HG03354 (cell line): ENCODE results near the gene VIPR1.

ENCODE experiments used
- ATAC-seq: cut with Tn5 transposase; IDR thresholded peaks from one replicate; pipeline ENCODE4 v1.9.1; 2021; ENCODE audit warnings: mild to moderate bottlenecking; ENCODE audit not compliant: unreplicated experiment, poor library complexity, severe bottlenecking

Gene VIPR1

GRCh38 chr3:42493126-42493797, 9.2 kb upstream of the VIPR1 start:
- ATAC-seq: no peak

DNA sequence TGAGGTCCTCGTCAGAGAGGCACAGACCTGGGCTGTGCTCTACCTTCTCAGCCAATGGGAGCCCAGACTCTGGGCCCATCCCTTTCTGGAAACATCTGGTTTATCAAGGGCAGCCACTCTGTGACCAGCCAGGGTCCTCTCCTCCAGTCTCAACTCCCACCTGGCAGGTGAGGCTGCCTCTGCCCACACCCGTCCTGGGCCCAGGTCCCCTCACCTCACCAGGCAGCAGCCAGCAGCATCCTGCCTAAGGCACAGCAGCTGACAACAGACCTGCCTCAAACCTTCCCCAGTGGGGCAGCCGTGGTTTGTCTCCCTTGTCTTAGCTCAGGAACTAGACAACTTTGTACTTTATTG, 8.7 kb upstream of the VIPR1 start:
- no peak for ATAC-seq

DNA sequence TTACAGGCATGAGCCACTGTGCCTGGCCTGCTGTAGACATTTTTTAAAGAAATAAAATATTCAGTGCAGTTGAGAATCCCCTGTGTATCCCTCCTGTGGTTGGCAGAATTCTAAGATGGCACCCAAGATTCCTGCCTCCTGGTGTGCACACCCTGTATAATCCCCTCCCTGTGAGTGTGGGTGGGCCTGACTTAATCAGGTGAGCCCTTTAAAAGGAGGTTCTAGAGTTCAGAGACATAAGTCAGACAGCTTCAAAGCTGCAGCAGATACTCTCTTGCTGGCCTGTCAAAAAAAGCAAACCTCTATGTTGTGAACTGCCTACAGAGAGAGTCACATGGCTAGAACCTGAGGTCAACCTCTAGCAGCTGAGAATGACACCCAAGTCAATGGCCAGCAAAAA, 7.0 kb upstream of the VIPR1 start:
- ATAC-seq: no peak

- no peak for ATAC-seq
These were observed 5.3 kb upstream of the VIPR1 start for GRCh38 chr3:42497009-42497731.

- ATAC-seq: no peak
These were observed 4.4 kb upstream of the VIPR1 start for GRCh38 chr3:42498034-42498433.

GRCh38 chr3:42498791-42499477, 3.5 kb upstream of the VIPR1 start:
- no peak for ATAC-seq

DNA sequence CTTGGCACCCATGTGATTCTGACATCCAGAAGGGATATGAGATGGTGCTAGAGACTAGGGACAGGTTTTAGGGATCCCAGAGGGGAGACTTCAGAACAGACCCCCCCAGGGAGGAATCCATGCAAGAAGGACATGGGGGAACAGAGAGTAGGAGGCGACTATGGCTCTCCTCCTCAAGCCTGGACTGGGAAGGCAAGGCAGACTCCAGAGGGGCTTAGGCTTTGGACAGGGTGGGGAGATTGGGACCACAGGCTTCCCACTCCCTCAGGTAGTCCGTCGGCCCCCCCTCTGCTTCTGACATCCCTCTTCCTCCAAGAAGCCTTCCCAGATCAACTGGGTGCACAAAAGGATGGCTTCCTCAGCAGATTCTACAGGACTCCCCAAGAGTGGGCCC, 3.0 kb upstream of the VIPR1 start:
- ATAC-seq: no peak

- ATAC-seq: no peak
These were observed 2.4 kb upstream of the VIPR1 start for GRCh38 chr3:42500091-42500490.

- no peak for ATAC-seq
These were observed 1.5 kb upstream of the VIPR1 start for GRCh38 chr3:42500909-42501308.

- no peak for ATAC-seq
These were observed 1.1 kb upstream of the VIPR1 start for GRCh38 chr3:42501321-42501680.

DNA sequence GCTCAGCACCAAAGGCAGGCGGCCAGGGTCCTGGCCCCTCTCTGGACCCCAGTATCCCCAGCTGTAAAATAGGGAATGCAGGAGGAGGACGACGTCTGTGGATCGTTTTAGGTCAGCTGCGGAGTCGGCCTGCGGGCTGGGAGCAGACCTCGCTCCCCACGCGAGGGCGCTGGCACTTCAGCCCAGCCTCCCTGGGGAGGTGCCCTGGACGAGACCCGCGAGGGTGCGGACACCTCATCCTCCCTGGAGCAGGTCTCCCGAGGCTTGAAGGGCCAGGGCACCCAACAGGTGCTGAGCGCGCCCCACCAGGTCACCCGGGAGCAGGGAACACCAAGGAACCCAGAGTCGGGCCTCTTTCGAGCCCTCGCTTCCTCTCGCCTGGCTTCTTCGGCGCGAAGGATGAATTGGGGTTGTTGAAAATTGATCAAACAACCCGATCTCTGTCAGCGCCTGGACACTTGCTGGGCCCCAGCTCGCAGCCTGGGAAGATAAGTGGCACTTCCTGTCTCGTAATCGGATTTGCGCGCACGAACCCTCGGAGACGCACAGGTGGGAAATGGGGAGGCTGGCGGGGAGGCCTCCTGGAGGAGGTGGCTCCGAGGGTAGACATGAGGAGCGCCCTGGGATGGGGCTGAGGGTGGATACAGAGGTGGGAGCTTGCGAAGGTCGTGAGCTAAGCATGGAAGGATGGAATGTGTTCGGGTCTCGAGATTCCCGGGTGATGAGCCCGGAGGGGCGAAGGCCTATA, 588 bp upstream of the VIPR1 start:
- peak; percentile 29 for ATAC-seq

GRCh38 chr3:42503251-42503924, 945 bp downstream of the VIPR1 start:
- ATAC-seq: no peak

GRCh38 chr3:42503957-42504333, 1.5 kb downstream of the VIPR1 start:
- no peak for ATAC-seq

DNA sequence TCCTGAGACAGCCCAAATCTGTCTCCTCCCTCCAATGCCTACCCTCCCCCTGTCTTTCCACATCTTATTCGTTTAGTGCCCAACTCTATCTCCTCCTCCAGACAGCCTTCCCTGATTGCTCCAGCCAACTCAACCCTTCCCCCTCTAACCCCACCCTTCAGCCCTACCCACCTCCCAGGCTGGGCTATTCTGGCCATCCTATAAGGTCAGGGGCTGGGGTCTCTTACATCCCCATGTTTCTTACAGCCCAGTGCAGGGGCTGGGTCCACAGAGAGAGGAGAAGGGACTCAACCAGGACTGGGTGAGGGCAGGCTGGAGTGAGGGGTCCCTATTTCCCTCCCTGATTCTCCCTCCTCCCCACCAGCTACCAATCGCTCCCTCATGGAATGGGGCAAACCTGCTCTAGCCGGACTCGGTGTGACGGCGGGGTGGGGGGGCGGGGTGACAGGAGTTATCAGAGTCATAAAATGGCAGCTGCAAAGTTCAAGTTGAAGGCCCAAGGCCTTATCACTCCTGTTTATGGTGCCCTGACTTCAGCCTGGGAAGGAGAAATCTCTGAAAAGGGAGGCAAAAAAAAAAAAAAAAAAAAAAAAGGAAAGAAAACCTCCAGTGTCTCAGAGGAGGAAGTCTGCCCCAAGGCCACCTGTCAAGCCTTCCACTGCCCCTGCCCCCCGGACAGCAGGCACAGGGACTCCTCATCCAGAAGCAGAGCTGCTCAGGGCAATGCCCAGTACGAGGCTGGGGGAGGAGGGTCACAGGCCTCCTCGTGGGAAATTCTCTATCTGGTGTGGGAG, 2.1 kb downstream of the VIPR1 start:
- no peak for ATAC-seq

DNA sequence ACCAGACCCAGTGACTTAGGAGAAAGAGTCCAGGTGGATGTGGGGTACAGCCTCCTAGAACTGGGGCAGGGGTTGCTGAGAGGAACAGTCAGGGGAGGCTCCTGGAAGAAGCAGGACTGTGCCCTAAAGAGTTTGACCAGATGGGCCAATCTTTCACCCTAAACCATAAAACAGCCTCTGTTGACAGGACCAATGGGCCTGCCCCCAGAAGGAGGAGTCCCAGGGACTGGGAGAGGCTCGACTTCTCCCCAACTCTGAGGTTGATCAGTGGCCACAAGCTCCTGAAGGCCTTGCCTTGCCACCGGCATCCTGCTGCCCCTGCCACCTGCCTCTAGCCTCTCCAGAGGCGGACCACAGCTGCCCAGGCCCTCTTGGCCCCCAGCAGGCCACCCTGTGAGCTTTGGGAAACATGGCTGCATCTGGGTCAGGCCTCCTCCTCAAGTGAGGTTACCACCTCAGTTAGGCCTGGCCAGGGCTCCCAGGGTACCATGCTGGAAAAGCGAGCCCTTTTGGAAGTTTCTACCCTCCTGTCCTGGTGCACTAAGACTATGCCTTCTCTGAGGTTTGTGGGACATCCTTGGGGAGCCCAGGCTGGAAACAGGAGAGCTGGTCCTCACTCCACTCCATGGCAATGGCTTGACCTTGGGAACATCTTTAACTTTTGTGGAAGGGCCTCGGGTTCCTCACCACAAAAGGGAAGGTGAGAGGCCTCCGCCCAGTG, 2.8 kb downstream of the VIPR1 start:
- ATAC-seq: no peak

DNA sequence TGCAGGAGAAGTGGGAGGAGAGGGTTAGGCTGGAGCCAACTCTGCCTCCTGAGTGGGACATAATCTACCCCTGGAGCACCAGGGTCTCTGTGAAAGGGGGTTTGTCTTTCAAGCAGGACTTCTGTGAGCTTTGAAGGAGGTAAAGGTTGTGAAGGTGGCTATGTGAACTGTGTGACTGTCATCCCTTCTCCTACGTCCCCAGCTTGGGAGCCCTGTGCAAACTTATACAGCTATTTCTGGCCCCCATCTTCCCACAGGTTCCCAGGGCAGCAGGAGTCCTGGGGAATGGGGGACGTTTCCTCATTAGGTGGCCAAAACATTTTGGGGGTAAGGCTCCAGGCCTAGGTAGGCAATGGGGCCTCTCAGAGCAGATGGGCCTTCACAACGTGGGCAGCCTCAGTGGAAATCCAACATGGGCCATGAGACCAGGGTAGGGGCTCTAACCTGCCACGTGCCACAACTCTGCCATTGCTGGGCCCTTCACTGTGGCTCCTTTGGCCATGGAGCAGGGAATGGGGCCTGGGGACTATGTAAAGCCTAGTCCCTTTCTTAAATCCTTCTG, 3.5 kb downstream of the VIPR1 start:
- no peak for ATAC-seq

- ATAC-seq: no peak
These were observed 4.8 kb downstream of the VIPR1 start for GRCh38 chr3:42507252-42507651.

DNA sequence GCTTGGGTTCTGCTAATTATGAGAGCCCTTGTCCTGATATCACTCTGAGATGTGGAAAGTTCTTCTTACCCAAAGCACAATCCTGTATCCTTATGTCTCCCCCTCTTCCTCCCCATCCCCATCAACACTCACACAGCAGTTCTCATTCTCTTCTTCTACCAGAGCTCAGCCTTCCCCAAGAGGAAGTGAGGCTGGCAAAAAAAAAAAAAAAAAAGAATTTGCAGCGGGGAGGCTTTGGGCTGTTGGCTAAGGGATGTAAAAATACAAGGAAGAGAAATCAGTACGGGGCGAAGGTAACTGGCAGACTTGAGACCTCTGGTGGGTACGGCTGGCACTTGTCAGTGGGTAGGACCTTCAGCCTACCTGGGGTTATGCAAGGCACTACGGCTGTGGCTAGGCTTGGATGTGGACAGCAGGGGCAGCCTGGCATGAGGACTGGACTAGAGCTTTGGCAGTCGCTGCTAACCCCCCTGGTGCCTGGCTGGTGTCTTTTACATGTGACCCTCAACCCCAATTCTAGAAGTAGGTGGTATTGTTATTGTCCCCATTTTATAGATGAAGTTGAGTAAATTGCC, 5.4 kb downstream of the VIPR1 start:
- ATAC-seq: no peak
